GM10847 (cell line): ENCODE results near the gene ZNF184.

Experiments used
- POLR2A ChIP-seq: IDR thresholded peaks from 2 replicates; pipeline ENCODE4 v1.6.1; 2011; ENCODE audit not compliant: insufficient read length; ENCODE audit errors: extremely low read depth

ZNF184 gene

GRCh38 chr6:27468334-27468733 is 4.6 kb downstream of the ZNF184 start:
- TF ChIP-seq POLR2A: no peak

- TF ChIP-seq POLR2A: no peak
Observed at GRCh38 chr6:27452496-27452897, 20.4 kb downstream of the ZNF184 start.

- TF ChIP-seq POLR2A: no peak
Observed at GRCh38 chr6:27451660-27452390, 21.1 kb downstream of the ZNF184 start.

GRCh38 chr6:27448456-27448855 is 24.4 kb downstream of the ZNF184 start:
- no peak for TF ChIP-seq POLR2A

- TF ChIP-seq POLR2A: no peak
Observed at GRCh38 chr6:27442932-27443331, 30.0 kb downstream of the ZNF184 start.

GRCh38 chr6:27441001-27441400 is 31.9 kb downstream of the ZNF184 start:
- TF ChIP-seq POLR2A: no peak

- no peak for TF ChIP-seq POLR2A
Observed at GRCh38 chr6:27439371-27439770, 33.5 kb downstream of the ZNF184 start.

- no peak for TF ChIP-seq POLR2A
Observed at GRCh38 chr6:27433714-27434113, 39.2 kb downstream of the ZNF184 start.

GRCh38 chr6:27428966-27429365 is 43.9 kb downstream of the ZNF184 start:
- no peak for TF ChIP-seq POLR2A

GRCh38 chr6:27428502-27428901 is 44.4 kb downstream of the ZNF184 start:
- no peak for TF ChIP-seq POLR2A

- TF ChIP-seq POLR2A: no peak
Observed at GRCh38 chr6:27426045-27426620, 46.8 kb downstream of the ZNF184 start.

GRCh38 chr6:27422651-27423332 is 50.1 kb downstream of the ZNF184 start:
- TF ChIP-seq POLR2A: no peak

- no peak for TF ChIP-seq POLR2A
Observed at GRCh38 chr6:27419363-27419762, 53.5 kb downstream of the ZNF184 start.

- no peak for TF ChIP-seq POLR2A
Observed at GRCh38 chr6:27415898-27416297, 57.0 kb downstream of the ZNF184 start.

GRCh38 chr6:27414996-27415395 is 57.9 kb downstream of the ZNF184 start:
- TF ChIP-seq POLR2A: no peak

GRCh38 chr6:27414300-27414699 is 58.6 kb downstream of the ZNF184 start:
- no peak for TF ChIP-seq POLR2A

- no peak for TF ChIP-seq POLR2A
Observed at GRCh38 chr6:27407153-27407814, 65.6 kb downstream of the ZNF184 start.

GRCh38 chr6:27406085-27406484 is 66.8 kb downstream of the ZNF184 start:
- no peak for TF ChIP-seq POLR2A
